Duodenal mucosa (tissue), 2 donors: Measurements from ENCODE around the gene UBXN7.
A peak's percentile ranks its signal among the peaks of the same experiment; 100 is the strongest.
"Not testable (repeated sequence)": the region's sequence is repeated elsewhere in the genome, so short reads cannot be mapped to it uniquely, and the experiment has no call there.

Source experiments
- H3K27ac ChIP-seq: one replicate; pipeline ENCODE4 v1.7.0; 2013; ENCODE audit warnings: low read depth, low read length
- H3K27me3 ChIP-seq, 2 donors: one replicate each; pipeline ENCODE4 v1.7.0; 2013; ENCODE audit warnings: low read length in 2 of 2, control low read depth in 1 of 2; ENCODE audit not compliant: insufficient read depth in 2 of 2, control insufficient read depth in 1 of 2
- H3K36me3 ChIP-seq, 2 donors: one replicate each; pipeline ENCODE4 v1.7.0; 2013; ENCODE audit warnings: low read length in 2 of 2, control low read depth in 1 of 2; ENCODE audit not compliant: insufficient read depth in 2 of 2, control insufficient read depth in 1 of 2
- H3K4me1 ChIP-seq, 2 donors: one replicate each; pipeline ENCODE4 v1.7.0; 2013; ENCODE audit warnings: low read length in 2 of 2, control low read depth in 1 of 2; ENCODE audit not compliant: insufficient read depth in 2 of 2, control insufficient read depth in 1 of 2
- H3K4me3 ChIP-seq, 2 donors: one replicate each; pipeline ENCODE4 v1.7.0; 2013; ENCODE audit warnings: low read length in 2 of 2, low read depth in 1 of 2
- H3K9ac ChIP-seq, 2 donors: one replicate each; pipeline ENCODE4 v1.7.0; 2013; ENCODE audit warnings: low read length in 2 of 2, low read depth in 1 of 2
- H3K9me3 ChIP-seq, 2 donors: one replicate each; pipeline ENCODE4 v1.7.0; 2013; ENCODE audit warnings: low read length in 2 of 2, control low read depth in 1 of 2; ENCODE audit not compliant: control insufficient read depth in 1 of 2

Gene UBXN7

GRCh38 chr3:196454935-196455334 is 22.7 kb upstream of the UBXN7 start:
- Histone ChIP-seq H3K27ac (no peak overlapping the region), H3K4me3 (no peak overlapping the region), H3K4me1 (no peaks in the 10 kb centered on the region), H3K9me3 (no peaks in the 10 kb centered on the region), H3K9ac (no peak overlapping the region), H3K36me3 (no peaks in the 10 kb centered on the region), H3K27me3 (no peaks in the 10 kb centered on the region)

GRCh38 chr3:196445391-196445790 is 13.2 kb upstream of the UBXN7 start:
- H3K36me3 ChIP-seq, H3K4me3 ChIP-seq: not testable (repeated sequence)

DNA sequence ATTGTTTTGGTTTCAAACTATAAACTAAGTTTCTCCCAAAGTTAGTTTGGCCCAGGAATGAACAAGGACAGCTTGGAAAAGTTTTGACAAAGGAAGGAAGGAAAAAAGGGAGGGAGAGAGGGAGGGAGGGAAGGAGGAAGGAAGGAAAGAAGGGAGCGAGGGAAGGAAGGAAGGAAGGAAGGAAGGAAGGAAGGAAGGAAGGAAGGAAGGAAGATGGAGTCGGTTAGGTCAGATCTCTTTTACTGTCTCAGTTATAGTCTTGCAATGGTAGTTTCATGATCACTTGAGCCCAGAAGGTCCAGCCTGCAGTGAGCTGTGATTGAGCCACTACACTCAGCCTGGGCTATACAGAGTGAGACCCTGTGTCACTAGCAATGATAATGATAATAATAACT is 12.3 kb upstream of the UBXN7 start:
- Histone ChIP-seq H3K36me3 (no peaks in the 10 kb centered on the region), H3K9ac (no peak overlapping the region), H3K9me3 (no peaks in the 10 kb centered on the region), H3K27ac (no peak overlapping the region), H3K4me1 (no peaks in the 10 kb centered on the region), H3K27me3 (no peaks in the 10 kb centered on the region), H3K4me3 (no peak overlapping the region)

More at GRCh38 chr3:196445391-196445790, 13.2 kb upstream of the UBXN7 start:
- not testable (repeated sequence) for H3K27ac ChIP-seq, H3K9me3 ChIP-seq, H3K27me3 ChIP-seq, H3K4me1 ChIP-seq, H3K9ac ChIP-seq

DNA sequence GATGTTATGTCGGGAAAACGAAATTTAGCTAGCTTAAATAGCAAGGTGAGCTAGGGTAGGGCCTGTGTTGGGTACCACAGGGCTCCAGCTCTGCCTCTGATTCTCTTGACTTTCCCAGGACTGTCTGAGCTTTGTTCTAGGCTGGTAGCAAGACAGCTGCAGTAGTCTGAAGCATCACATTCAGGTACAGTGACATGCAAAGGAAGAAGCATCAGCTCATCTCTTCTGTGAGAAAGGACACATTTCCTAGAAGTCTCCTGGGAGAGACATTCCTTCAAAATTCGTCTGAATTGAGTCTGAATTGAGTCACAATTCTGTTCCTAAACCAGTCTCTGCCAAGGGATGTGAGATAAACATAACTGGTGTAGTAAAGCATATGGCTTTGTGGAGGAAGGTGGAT is 8.5 kb upstream of the UBXN7 start:
- no peaks in the 10 kb centered on the region for H3K27me3 ChIP-seq

GRCh38 chr3:196440041-196440537 is 7.9 kb upstream of the UBXN7 start:
- H3K27ac ChIP-seq: no peak overlapping the region

More for the DNA sequence above, 8.5 kb upstream of the UBXN7 start:
- Histone ChIP-seq H3K27ac (no peak overlapping the region), H3K9ac (no peak overlapping the region), H3K4me1 (no peaks in the 10 kb centered on the region), H3K36me3 (no peaks in the 10 kb centered on the region), H3K9me3 (no peaks in the 10 kb centered on the region), H3K4me3 (no peak overlapping the region)

DNA sequence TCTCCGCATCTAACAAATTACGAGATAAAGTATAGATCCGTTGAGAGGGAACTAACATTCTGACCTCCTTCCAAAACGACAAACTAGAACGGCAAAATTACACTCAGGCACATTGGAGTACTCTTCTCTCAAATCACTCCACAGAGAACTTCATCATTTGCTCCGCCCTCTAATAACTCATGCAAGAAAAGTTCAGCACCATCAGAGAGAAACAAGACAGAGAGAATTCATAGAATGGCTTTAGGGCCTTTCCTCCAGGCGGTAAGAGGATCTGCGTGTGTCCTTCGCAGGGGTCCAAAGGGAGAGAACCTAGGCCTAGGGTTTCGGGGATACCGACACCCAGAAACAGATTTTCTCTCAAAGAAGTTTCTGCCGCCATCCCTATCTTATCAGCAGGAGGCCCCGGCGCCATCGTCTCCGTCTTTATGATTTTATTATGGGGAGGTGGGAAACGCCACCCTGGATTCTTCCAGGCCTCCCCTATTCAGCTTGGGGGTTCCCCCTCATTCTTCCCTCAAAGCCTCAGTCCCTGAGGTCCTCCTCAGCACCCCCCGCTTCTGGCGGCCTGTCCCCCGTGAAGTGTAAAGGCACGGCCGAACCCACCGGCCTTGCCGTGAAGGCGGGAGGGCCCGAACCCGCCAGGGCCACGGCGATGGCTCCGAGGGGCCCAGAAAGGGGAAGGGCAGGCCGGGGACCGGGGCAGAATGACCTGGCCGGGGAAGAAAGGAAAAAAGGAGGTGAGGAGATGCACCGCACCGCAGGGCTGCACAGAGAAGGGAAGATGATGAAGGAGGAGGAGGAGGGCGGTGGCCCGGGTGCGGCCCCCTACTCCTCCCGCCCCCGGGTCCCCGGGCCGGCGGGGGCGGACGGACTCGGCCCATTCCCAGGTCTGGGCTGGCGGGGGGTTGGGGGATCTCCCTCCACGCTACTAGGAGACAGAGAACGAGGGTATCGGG is 768 bp downstream of the UBXN7 start:
- peaks cover 0 to 2% of the 10 kb centered on the region in 2 donors for H3K36me3 ChIP-seq
- H3K27me3 ChIP-seq: no peaks in the 10 kb centered on the region
- H3K9ac ChIP-seq: peak overlapping the region; percentile 89 to 91
- H3K4me3 ChIP-seq: peak overlapping the region; percentile 95 to 97
- H3K9me3 ChIP-seq: no peaks in the 10 kb centered on the region
- peaks cover 4 to 5% of the 10 kb centered on the region in 2 donors for H3K4me1 ChIP-seq
- peak overlapping the region; percentile 70 for H3K27ac ChIP-seq

More at GRCh38 chr3:196440041-196440537, 7.9 kb upstream of the UBXN7 start:
- no peak overlapping the region for H3K4me3 ChIP-seq
- H3K36me3 ChIP-seq: no peaks in the 10 kb centered on the region
- H3K27me3 ChIP-seq: no peaks in the 10 kb centered on the region
- no peak overlapping the region for H3K9ac ChIP-seq
- H3K9me3 ChIP-seq: no peaks in the 10 kb centered on the region
- H3K4me1 ChIP-seq: no peaks in the 10 kb centered on the region

DNA sequence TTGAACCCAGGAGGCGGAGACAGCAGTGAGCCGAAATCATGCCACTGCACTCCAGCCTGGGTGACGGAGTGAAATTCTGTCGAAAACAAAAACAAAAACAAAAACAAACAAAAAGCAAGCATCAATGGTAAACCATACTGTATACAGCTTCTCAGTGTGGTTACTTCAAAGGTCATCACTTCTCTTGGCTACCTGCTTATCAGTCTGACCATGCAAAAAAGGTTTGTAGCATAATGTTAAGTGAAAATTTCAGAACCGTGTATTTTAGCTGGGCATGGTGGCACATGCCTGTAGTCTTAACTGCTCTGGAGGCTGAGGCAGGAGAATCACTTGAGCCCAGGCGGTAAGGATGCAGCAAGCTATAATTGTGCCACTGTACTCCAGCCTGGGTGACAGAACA is 4.2 kb downstream of the UBXN7 start:
- no peaks in the 10 kb centered on the region for H3K9me3 ChIP-seq
- no peak overlapping the region for H3K9ac ChIP-seq
- no peak overlapping the region for H3K27ac ChIP-seq
- H3K36me3 ChIP-seq: peaks cover 0 to 2% of the 10 kb centered on the region in 2 donors
- H3K27me3 ChIP-seq: no peaks in the 10 kb centered on the region
- peaks cover 4 to 6% of the 10 kb centered on the region in 2 donors for H3K4me1 ChIP-seq
- no peak overlapping the region for H3K4me3 ChIP-seq

DNA sequence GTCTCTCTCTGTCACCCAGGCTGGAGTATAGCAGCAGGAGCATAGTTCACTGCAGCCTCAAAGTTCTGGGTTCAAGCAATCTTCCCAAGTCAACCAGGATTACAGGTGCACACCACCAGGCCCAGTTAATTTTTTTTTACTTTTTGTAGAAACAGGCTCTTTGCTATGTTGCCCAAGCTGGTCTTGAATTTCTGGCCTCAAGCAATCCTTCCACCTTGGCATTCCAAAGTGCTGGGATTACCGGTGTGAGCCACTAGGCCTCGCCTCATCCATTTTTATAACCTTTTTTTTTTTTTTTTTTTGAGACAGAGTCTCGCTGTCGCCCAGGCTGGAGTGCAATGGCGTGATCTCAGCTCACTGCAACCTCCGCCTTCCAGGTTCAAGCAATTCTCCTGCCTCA is 7.8 kb downstream of the UBXN7 start:
- not testable (repeated sequence) for H3K9me3 ChIP-seq, H3K27me3 ChIP-seq, H3K4me1 ChIP-seq, H3K9ac ChIP-seq, H3K27ac ChIP-seq, H3K36me3 ChIP-seq, H3K4me3 ChIP-seq

- no peaks in the 10 kb centered on the region for H3K27me3 ChIP-seq
- H3K4me1 ChIP-seq: peaks cover 0 to 6% of the 10 kb centered on the region in 2 donors
- no peaks in the 10 kb centered on the region for H3K9me3 ChIP-seq
- peaks cover 0 to 2% of the 10 kb centered on the region in 2 donors for H3K36me3 ChIP-seq
- H3K9ac ChIP-seq: no peak overlapping the region
- H3K4me3 ChIP-seq: no peak overlapping the region
- H3K27ac ChIP-seq: no peak overlapping the region
Measured at GRCh38 chr3:196423044-196423781, 9.0 kb downstream of the UBXN7 start.

DNA sequence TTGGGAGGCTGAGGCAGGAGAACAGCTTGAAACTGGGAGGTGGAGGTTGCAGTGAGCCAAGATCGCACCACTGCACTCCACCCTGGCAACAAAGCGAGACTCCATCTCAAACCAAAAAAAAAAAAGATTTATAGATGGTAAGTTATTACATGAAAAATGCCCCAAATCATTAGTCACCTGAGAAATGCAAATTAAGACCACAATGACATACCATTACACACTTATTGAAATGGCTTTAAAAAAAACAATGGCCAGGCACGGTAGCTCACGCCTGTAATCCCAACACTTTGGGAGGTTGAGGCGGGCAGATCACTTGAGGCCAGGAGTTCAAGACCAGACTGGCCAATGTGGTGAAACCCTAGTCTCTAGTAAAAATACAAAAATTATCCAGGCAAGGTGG is 10.6 kb downstream of the UBXN7 start:
- H3K36me3 ChIP-seq, H3K4me1 ChIP-seq, H3K4me3 ChIP-seq, H3K27me3 ChIP-seq, H3K9ac ChIP-seq, H3K9me3 ChIP-seq, H3K27ac ChIP-seq: not testable (repeated sequence)
